ENCODE measurements around the gene SRD5A3.
"Not testable (repeated sequence)": the region's sequence is repeated elsewhere in the genome, so short reads cannot be mapped to it uniquely, and the experiment has no call there.

The SRD5A3 gene

GRCh38 chr4:55352726-55353125, 6.7 kb downstream of the SRD5A3 start:
- no peaks in the 10 kb centered on the region for H3K9me3 ChIP-seq (ENCODE audit: insufficient read depth, low read length)
- TF ChIP-seq CTCF (IDR thresholded peaks at IDR 0.05; ENCODE audit: low read depth, low read length) (no peak), EZH2phosphoT487 (IDR thresholded peaks at IDR 0.05; ENCODE audit: low read depth) (no peak)
- no peak overlapping the region for H3K27ac ChIP-seq (ENCODE audit: low read length)
- H3K4me1 ChIP-seq (ENCODE audit: low read length) = peaks cover 3% of the 10 kb centered on the region
- no peak overlapping the region for H3K9ac ChIP-seq (ENCODE audit: low read length)
- no peaks in the 10 kb centered on the region for H3K27me3 ChIP-seq (ENCODE audit: low read depth, low read length)
- H2AFZ ChIP-seq (ENCODE audit: low read depth, low read length) = no peak overlapping the region
- no peak overlapping the region for H3K4me2 ChIP-seq (ENCODE audit: low read length)
- H3K36me3 ChIP-seq (replicated peaks; ENCODE audit: low read depth, low read length) = peaks cover 6% of the 10 kb centered on the region
- no peak overlapping the region for H3K4me3 ChIP-seq (ENCODE audit: low read length)
- H4K20me1 ChIP-seq (ENCODE audit: insufficient read depth, low read length) = no peaks in the 10 kb centered on the region
- H3K79me2 ChIP-seq (ENCODE audit: low read length) = no peaks in the 10 kb centered on the region

- not testable (repeated sequence) for H3K4me1 ChIP-seq (ENCODE audit: low read length); H4K20me1 ChIP-seq (ENCODE audit: insufficient read depth, low read length); H3K27me3 ChIP-seq (ENCODE audit: low read depth, low read length); H2AFZ ChIP-seq (ENCODE audit: low read depth, low read length); H3K4me2 ChIP-seq (ENCODE audit: low read length); H3K27ac ChIP-seq (ENCODE audit: low read length); H3K36me3 ChIP-seq (replicated peaks; ENCODE audit: low read depth, low read length); H3K79me2 ChIP-seq (ENCODE audit: low read length); H3K4me3 ChIP-seq (ENCODE audit: low read length); H3K9me3 ChIP-seq (ENCODE audit: insufficient read depth, low read length); H3K9ac ChIP-seq (ENCODE audit: low read length)
Measured at GRCh38 chr4:55353228-55353747, 7.2 kb downstream of the SRD5A3 start.

GRCh38 chr4:55354648-55355047, 8.6 kb downstream of the SRD5A3 start:
- Histone ChIP-seq H3K27me3 (ENCODE audit: low read depth, low read length) (no peaks in the 10 kb centered on the region), H3K4me1 (ENCODE audit: low read length) (peaks cover 13% of the 10 kb centered on the region), H3K4me2 (ENCODE audit: low read length) (no peak overlapping the region), H3K79me2 (ENCODE audit: low read length) (no peaks in the 10 kb centered on the region), H3K36me3 (replicated peaks; ENCODE audit: low read depth, low read length) (peaks cover 6% of the 10 kb centered on the region), H3K4me3 (ENCODE audit: low read length) (no peak overlapping the region), H3K9me3 (ENCODE audit: insufficient read depth, low read length) (no peaks in the 10 kb centered on the region), H2AFZ (ENCODE audit: low read depth, low read length) (no peak overlapping the region), H3K9ac (ENCODE audit: low read length) (no peak overlapping the region), H3K27ac (ENCODE audit: low read length) (no peak overlapping the region), H4K20me1 (ENCODE audit: insufficient read depth, low read length) (no peaks in the 10 kb centered on the region)
- no peak for TF ChIP-seq CTCF (IDR thresholded peaks at IDR 0.05; ENCODE audit: low read depth, low read length)
- no peak for TF ChIP-seq EZH2phosphoT487 (IDR thresholded peaks at IDR 0.05; ENCODE audit: low read depth)

GRCh38 chr4:55355555-55355954, 9.5 kb downstream of the SRD5A3 start:
- no peak for TF ChIP-seq EZH2phosphoT487 (IDR thresholded peaks at IDR 0.05; ENCODE audit: low read depth)
- no peak for TF ChIP-seq CTCF (IDR thresholded peaks at IDR 0.05; ENCODE audit: low read depth, low read length)
- no peak overlapping the region for H3K9ac ChIP-seq (ENCODE audit: low read length)

More at GRCh38 chr4:55355555-55355954, 9.5 kb downstream of the SRD5A3 start:
- peaks cover 6% of the 10 kb centered on the region for H3K36me3 ChIP-seq (replicated peaks; ENCODE audit: low read depth, low read length)
- H3K4me3 ChIP-seq (ENCODE audit: low read length) = no peak overlapping the region
- peaks cover 13% of the 10 kb centered on the region for H3K4me1 ChIP-seq (ENCODE audit: low read length)
- no peaks in the 10 kb centered on the region for H3K27me3 ChIP-seq (ENCODE audit: low read depth, low read length)
- H4K20me1 ChIP-seq (ENCODE audit: insufficient read depth, low read length) = no peaks in the 10 kb centered on the region
- H3K4me2 ChIP-seq (ENCODE audit: low read length) = no peak overlapping the region
- no peaks in the 10 kb centered on the region for H3K9me3 ChIP-seq (ENCODE audit: insufficient read depth, low read length)
- H3K79me2 ChIP-seq (ENCODE audit: low read length) = no peaks in the 10 kb centered on the region
- no peak overlapping the region for H2AFZ ChIP-seq (ENCODE audit: low read depth, low read length)
- H3K27ac ChIP-seq (ENCODE audit: low read length) = no peak overlapping the region
